Measurements from ENCODE around the gene ATG2B. TPM values are rescaled to one million over a fixed set of nuclear protein-coding genes. Genes with fewer than 3 reads are reported as not detected.

ATG2B gene
- total RNA-seq, 1 experiment from 2014 or later, result 19.4 TPM

DNA sequence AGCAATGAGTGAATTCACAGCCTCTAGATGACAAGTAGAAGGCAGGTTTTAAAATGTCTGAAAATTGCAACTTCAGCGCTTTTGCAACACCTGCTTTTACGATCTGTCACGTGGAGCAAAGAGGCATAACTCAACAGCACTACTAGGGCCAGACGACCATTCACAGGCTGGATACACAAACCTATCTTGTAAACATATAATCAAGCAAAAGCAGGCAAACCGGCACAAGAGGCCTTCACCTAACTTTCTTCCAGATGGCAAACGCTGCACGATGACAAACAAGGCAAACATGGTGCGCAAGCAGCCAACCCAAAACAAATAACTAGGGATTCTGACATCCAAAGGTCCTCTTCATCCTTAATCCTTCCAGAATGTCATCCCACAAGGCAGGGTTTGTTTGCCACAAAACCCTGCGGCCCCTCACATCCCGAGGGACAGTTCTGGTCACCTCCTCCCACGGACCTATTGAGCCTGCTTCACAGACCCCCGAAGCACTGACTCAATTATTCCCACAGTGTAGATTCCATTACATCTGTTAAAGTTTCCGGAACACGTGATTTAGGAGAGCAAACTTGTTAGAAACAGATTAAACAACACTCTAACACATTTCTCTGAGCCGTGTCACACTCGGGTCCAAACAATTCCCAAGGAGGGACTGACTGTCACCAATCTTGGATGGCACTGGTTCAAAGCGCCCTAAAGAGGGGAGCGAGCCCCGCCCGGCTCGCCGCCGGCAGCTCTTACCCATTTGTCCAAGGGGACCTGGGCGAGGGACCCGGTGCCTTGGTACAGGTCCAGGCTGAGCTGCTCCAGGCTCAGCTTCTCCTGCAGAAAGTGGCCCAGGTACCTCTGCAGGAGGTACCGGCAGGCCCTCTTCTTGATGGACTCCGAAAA lies 823 bp downstream of the ATG2B start:
- H3K27me3 ChIP-seq (replicated peaks; ENCODE audit: control insufficient read depth, insufficient read depth, low read length), result no peaks in the 10 kb centered on the region
- peaks cover 18% of the 10 kb centered on the region; the same call in 1 of the 2 replicates for H3K4me1 ChIP-seq
- BruUV-seq (replicated peaks), result no TSS peak
- Mint-ChIP-seq H3K9me3 (ENCODE audit: unreplicated experiment) (no peaks in the 10 kb centered on the region), H3K27ac (ENCODE audit: unreplicated experiment) (peak overlapping the region; percentile 82), H3K36me3 (ENCODE audit: insufficient read depth, unreplicated experiment) (peaks cover 21% of the 10 kb centered on the region), H3K4me1 (ENCODE audit: low read depth, unreplicated experiment) (peaks cover 15% of the 10 kb centered on the region), H3K27me3 (ENCODE audit: insufficient read depth, unreplicated experiment) (no peaks in the 10 kb centered on the region), H3K4me3 (ENCODE audit: unreplicated experiment) (peak overlapping the region; percentile 93)
- no peaks in the 10 kb centered on the region; the same call in 1 of the 2 replicates for H3K36me3 ChIP-seq (ENCODE audit: control insufficient read depth, insufficient read depth, low read length)
- H3K4me3 ChIP-seq (ENCODE audit: low read depth, low read length), result peak overlapping the region; percentile 95
- H3K9me3 ChIP-seq, result no peaks in the 10 kb centered on the region
- TF ChIP-seq, protein P1, sequence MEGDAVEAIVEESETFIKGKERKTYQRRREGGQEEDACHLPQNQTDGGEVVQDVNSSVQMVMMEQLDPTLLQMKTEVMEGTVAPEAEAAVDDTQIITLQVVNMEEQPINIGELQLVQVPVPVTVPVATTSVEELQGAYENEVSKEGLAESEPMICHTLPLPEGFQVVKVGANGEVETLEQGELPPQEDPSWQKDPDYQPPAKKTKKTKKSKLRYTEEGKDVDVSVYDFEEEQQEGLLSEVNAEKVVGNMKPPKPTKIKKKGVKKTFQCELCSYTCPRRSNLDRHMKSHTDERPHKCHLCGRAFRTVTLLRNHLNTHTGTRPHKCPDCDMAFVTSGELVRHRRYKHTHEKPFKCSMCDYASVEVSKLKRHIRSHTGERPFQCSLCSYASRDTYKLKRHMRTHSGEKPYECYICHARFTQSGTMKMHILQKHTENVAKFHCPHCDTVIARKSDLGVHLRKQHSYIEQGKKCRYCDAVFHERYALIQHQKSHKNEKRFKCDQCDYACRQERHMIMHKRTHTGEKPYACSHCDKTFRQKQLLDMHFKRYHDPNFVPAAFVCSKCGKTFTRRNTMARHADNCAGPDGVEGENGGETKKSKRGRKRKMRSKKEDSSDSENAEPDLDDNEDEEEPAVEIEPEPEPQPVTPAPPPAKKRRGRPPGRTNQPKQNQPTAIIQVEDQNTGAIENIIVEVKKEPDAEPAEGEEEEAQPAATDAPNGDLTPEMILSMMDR (IDR thresholded peaks at IDR 0.05; ENCODE audit: insufficient read depth in 1 of 2, low read depth in 1 of 2, low read length in 1 of 2, severe bottlenecking in 1 of 2, unreplicated experiment in 1 of 2), result no peak
- DNase-seq, result peak; percentile 63 to 72
- ChIA-PET CTCF (interaction anchor here (0.8 kb wide), 1 partner anchor 264 kb away, joined by 3 read pairs; no protein-coding TSS in a partner anchor), POLR2A (no interaction called here)
- intact Hi-C loops (cut with micrococcal nuclease; ENCODE audit: unreplicated experiment), result loop anchor here (1.0 to 2.0 kb wide), 5 partner anchors 29 to 140 kb away; partner anchors contain the start of gene PAPOLA

DNA sequence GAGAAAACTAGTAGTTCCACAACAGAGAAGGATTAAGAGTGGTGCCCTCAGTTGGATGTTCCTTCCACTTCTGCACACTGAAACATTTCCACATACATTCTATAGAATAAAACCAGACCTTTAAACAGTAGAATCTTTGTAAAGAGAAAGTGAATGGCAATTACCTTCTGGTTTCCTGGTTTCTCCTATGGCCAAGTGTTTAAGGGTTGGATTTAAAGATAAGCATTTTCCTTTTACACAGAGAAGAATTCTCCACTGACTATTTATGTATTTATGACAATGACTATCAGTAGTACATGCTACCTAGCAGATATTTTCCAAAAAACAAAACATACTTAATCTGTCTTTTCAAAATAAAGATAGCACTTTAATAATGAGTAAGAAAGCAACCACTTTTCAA lies 3.2 kb downstream of the ATG2B start:
- ChIA-PET POLR2A (no interaction called here), CTCF (no interaction called here)
- Histone ChIP-seq H3K4me1 (peaks cover 12% of the 10 kb centered on the region; the same call in 1 of the 2 replicates), H3K27me3 (replicated peaks; ENCODE audit: control insufficient read depth, insufficient read depth, low read length) (no peaks in the 10 kb centered on the region), H3K9me3 (no peaks in the 10 kb centered on the region), H3K36me3 (ENCODE audit: control insufficient read depth, insufficient read depth, low read length) (no peaks in the 10 kb centered on the region), H3K4me3 (ENCODE audit: low read depth, low read length) (no peak overlapping the region)
- intact Hi-C loops (cut with micrococcal nuclease; ENCODE audit: unreplicated experiment), result no loop called here
- no peaks in the 10 kb centered on the region for H3K9me3 Mint-ChIP-seq (ENCODE audit: unreplicated experiment)
- H3K4me1 Mint-ChIP-seq (ENCODE audit: low read depth, unreplicated experiment), result peaks cover 14% of the 10 kb centered on the region
- no peak overlapping the region for H3K4me3 Mint-ChIP-seq (ENCODE audit: unreplicated experiment)
- no peaks in the 10 kb centered on the region for H3K27me3 Mint-ChIP-seq (ENCODE audit: insufficient read depth, unreplicated experiment)
- no peak overlapping the region for H3K27ac Mint-ChIP-seq (ENCODE audit: unreplicated experiment)
- TF ChIP-seq, protein P1 (IDR thresholded peaks at IDR 0.05; ENCODE audit: insufficient read depth in 1 of 2, low read depth in 1 of 2, low read length in 1 of 2, severe bottlenecking in 1 of 2, unreplicated experiment in 1 of 2), result no peak
- no TSS peak for BruUV-seq (replicated peaks)
- H3K36me3 Mint-ChIP-seq (ENCODE audit: insufficient read depth, unreplicated experiment), result peaks cover 21% of the 10 kb centered on the region
- DNase-seq, result no peak

DNA sequence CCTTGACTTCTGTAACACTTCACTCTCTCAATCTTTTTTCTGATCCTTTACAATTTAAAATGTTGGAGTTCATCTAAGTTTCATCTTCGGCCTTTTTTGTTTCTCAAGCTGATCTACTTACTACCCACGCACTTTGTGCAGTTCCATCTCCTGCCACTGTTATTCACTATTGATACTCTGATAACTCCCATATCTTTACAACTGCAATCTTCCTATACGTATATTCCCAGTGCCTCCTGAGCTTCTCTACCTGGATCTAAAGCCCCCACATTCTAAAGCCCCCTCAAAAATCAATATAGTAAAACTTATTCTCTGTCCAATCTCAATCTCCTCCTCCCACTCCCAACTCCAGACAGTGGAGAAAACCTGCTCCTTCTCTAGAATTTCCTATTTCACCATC lies 5.9 kb downstream of the ATG2B start:
- H3K4me3 ChIP-seq (ENCODE audit: low read depth, low read length), result no peak overlapping the region
- H3K27me3 ChIP-seq (replicated peaks; ENCODE audit: control insufficient read depth, insufficient read depth, low read length), result no peaks in the 10 kb centered on the region
- no peaks in the 10 kb centered on the region for H3K9me3 ChIP-seq
- Mint-ChIP-seq H3K27me3 (ENCODE audit: insufficient read depth, unreplicated experiment) (no peaks in the 10 kb centered on the region), H3K9me3 (ENCODE audit: unreplicated experiment) (no peaks in the 10 kb centered on the region), H3K36me3 (ENCODE audit: insufficient read depth, unreplicated experiment) (peaks cover 5% of the 10 kb centered on the region), H3K27ac (ENCODE audit: unreplicated experiment) (peak overlapping the region; percentile 10), H3K4me3 (ENCODE audit: unreplicated experiment) (no peak overlapping the region), H3K4me1 (ENCODE audit: low read depth, unreplicated experiment) (peaks cover 7% of the 10 kb centered on the region)
- 0 out of 2 replicates have a peak, but pooled peaks cover 5% of the 10 kb centered on the region for H3K4me1 ChIP-seq
- intact Hi-C loops (cut with micrococcal nuclease; ENCODE audit: unreplicated experiment), result no loop called here
- BruUV-seq (replicated peaks), result no TSS peak
- no peaks in the 10 kb centered on the region for H3K36me3 ChIP-seq (ENCODE audit: control insufficient read depth, insufficient read depth, low read length)
- POLR2A ChIA-PET, result no interaction called here
- CTCF ChIA-PET, result no interaction called here
- TF ChIP-seq, protein P1 (IDR thresholded peaks at IDR 0.05; ENCODE audit: insufficient read depth in 1 of 2, low read depth in 1 of 2, low read length in 1 of 2, severe bottlenecking in 1 of 2, unreplicated experiment in 1 of 2), result no peak
- no peak for DNase-seq

All from Caco-2 (cell line).